GM21619 (cell line): ENCODE measurements around the gene TMEM119.
"Not testable (repeated sequence)": the region's sequence is repeated elsewhere in the genome, so short reads cannot be mapped to it uniquely, and the experiment has no call there.

Source experiments
- ATAC-seq: cut with Tn5 transposase; IDR thresholded peaks from one replicate; pipeline ENCODE4 v1.9.1; 2021; ENCODE audit not compliant: unreplicated experiment

The TMEM119 gene

GRCh38 chr12:108635201-108635996 is 37.5 kb upstream of the TMEM119 start:
- ATAC-seq: peak; percentile 49

GRCh38 chr12:108634341-108634751 is 36.5 kb upstream of the TMEM119 start:
- no peak for ATAC-seq

- ATAC-seq: peak; percentile 50
These were observed 35.8 kb upstream of the TMEM119 start, which contains the start of gene SELPLG for GRCh38 chr12:108633534-108634248. Gene SELPLG (minus strand): TSS chr12:108633894. CDS start chr12:108624307, 9,587 bp downstream.

DNA sequence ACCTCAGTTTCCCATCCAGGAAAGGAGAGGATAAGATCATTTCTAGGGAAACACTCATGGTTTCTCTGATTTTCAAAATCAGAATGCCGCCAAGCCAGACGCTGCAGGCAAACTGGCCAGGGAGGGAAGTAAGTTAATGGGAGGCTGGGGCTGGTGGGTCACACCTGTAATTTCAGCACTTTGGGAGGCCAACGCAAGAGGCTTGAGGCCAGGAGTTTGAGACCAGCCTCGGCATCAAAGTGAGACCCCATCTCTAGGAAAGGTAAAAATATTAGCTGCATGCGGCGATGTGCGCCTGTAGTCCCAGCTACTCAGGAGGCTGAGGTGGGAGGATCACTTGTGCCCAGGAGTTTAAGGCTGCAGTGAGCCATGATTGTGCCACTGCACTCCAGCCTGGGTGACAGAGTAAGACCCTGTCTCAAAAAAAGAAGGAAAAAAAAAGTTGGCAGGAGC is 35.2 kb upstream of the TMEM119 start:
- no peak for ATAC-seq

- ATAC-seq: not testable (repeated sequence)
These were observed 33.4 kb upstream of the TMEM119 start for GRCh38 chr12:108631261-108631660.

- no peak for ATAC-seq
These were observed 32.8 kb upstream of the TMEM119 start for GRCh38 chr12:108630481-108631207.

DNA sequence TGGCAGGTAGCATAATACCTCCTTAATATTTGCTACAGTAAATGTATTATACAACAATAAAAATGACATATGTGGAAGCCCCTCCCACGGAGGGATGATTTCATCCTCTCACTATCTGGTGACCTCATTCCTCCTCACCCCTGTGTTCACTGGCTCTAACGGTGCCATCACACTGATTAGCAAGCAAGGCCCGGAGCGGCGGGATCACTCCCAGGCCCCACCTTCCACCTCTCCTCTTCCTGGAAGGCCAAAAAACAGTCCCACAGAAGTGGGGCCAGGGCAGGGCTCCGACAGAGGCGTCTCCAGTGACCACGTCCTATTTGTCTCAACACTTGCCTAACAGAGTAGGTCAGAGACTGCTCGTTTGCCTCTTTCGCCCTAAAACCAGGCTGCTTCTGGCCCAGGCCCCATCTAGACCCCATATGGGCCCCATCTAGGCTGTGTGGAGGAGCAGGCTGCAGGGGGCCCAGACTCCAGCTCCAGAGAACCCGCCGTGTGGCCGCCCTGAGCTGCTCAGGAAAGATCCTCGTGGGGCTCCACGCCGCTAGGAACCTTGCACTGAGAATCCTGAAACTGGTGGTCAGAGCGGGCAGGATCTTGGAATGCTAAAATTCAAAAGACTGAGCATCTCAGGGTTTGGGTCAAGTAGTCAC is 32.1 kb upstream of the TMEM119 start:
- no peak for ATAC-seq

DNA sequence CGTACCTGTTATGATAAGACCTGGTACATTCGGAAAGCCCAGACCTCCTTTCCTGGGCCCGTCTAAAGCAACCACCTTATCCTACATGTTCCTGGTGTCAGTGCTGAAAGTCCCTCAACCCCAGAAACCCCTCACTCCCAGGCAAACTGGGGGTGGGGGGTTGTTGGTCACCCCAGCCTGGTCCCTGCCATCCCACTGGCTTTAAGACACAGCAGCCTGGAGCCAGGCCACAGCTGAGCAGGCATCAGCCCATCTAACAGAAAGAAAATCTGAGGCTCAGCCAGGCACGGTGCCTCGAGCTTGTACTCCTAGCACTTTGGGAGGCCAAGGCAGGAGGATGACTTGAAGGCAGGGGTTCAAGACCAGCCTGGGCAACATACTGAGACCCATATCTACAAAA is 31.3 kb upstream of the TMEM119 start:
- ATAC-seq: no peak

GRCh38 chr12:108627134-108627920 is 29.4 kb upstream of the TMEM119 start:
- no peak for ATAC-seq

- no peak for ATAC-seq
These were observed 27.3 kb upstream of the TMEM119 start for GRCh38 chr12:108625228-108625627.

DNA sequence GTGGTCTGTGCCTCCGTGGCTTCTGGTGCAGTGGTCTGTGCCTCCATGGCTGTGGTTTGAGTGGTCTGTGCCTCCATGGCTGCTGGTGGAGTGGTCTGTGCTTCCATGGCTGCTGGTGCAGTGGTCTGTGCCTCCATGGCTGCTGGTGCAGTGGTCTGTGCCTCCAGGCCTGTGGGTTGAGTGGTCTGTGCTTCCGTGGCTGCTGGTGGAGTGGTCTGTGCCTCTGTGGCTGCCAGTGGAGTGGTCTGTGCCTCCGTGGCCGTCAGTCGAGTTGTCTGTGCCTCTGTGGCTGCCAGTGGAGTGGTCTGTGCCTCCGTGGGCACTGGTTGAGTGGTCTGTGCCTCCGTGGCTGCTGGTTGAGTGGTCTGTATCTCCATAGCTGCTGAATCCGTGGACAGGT is 25.7 kb upstream of the TMEM119 start:
- no peak for ATAC-seq

DNA sequence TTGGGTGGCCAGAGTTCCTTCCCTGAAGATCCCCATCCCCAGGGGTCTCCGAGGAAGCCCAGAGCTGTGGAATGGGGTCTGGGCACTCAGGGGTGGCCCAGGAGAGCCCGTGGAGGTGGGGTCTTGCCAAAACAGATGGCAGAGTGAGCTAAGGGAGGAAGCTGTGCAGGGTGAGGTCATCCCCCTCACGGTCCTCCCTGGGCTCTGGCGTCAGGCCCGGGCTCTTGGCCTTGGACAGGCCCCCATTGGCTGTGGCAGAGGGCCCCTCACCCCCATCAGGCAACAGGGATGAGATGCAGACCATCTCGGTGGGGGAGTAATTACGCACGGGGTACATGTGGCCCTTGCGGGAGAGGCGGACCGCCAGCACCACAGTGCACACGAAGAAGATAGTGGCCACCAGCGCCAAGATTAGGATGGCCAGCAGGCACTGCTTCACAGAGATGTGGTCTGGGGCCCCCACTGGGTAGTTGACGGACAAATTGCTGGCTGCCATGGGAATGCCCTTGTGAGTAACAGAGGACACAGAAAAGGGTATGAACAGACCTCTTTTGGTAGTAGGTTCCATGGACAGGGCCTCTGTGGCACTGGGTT is 25.1 kb upstream of the TMEM119 start:
- ATAC-seq: no peak

- no peak for ATAC-seq
These were observed 24.5 kb upstream of the TMEM119 start for GRCh38 chr12:108622421-108622820.

DNA sequence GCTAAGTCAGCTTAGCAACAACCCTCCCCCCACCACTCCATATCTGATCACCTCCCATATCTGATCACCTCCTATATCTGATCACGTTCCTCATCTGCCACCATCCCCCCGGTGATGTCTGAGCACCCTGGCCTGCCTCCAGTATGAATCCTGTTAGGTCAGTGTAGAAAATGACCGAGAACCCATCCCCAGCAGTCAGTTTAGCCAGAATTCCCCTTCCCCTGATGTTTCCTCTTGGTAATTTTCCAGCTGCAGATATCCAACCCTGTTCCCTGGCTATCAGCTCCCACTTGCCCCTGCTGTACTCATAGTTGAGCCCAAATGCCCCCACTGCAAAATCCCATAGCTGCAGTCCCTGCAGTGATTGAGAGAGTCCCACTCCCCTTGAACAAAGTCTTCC is 23.3 kb upstream of the TMEM119 start:
- ATAC-seq: no peak

DNA sequence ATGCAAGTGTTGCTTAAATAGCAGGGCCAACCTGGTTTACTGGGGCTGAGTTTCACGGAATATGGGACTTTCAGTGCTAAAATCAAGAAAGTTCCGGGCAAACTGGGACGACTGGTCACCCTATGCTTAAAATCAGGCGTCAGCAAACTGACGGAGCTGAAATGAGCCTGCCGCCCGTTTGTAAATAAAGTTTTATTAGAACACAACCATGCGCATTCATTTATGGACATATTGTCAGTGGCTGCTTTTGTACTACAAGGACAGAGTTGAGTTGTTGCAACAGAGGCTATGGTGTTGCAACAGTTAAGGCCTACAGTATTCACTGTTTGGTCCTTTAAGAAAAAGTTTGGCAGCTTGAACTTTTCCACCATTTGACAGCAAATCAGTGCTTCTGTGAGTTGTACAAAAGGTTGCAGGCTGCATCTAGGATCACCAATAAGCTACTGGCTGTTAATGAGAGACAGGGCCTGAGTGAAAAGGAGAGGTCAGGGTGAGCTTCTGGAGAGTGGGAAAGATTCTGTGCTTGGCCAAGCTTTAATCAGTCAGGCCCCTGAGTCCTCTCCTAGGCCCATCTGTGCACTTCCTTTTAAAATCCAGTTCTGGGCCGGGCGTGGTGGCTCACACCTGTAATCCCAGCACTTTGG is 22.5 kb upstream of the TMEM119 start:
- ATAC-seq: no peak

GRCh38 chr12:108619369-108620160 is 21.7 kb upstream of the TMEM119 start:
- ATAC-seq: no peak

DNA sequence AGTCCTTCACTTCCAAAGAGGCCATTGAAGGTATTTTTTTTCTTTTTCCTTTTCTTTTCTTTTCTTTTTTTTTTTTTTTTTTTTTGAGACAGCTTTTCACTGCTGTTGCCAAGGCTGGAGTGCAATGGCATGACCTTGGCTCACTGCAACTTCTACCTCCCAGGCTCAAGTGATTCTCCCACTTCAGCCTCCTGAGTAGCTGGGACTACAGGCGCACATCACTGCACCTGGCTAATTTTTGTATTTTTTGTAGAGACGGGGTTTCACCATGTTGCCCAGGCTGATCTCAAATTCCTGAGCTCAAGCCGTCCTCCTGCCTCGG is 21.0 kb upstream of the TMEM119 start:
- ATAC-seq: not testable (repeated sequence)

DNA sequence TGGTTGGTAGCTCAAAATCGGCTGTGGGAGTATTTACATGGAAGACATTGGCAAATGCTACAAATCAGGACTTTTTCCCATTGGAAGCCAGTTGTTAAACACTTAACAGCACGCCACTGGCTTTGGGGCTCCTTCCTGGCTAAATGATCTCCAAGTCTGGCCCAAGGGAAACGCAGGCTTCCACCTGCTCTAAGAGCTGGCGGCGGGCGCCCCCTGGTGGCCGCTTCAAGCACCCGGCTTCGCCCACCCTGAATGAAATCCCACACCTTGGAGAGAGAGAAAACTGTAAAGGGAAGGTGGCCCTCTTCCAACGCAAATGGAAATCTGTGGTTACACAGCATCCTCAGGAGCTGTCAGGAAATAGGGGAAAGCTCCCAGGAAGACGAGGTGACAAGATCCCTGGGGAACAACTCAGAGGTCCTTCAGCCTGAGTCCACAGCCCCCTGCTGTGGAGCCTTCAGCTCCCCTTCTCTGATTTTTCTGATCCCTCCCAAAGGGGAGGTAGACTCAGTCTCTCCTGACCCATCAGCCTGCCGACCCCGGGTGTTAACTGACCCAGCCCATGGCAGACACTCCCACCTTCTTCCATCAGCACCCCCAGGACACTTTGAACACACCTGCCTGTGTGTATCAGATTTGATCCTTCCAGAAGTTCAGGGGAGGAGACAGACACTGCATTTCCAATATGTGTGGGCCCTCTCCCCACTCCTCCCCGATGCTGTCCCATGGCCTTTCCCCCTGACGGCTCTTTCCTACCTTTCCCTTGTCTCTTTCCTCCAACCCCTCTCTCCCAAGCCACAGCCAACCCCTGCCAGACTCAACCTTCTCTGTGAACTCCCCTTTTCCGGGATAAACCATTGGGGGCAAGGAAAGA is 20.4 kb upstream of the TMEM119 start:
- peak; percentile 43 for ATAC-seq
